Left ventricle myocardium superior (tissue), 1 donor: ENCODE measurements around the gene RPL37A. TPM values are rescaled to one million over a fixed set of nuclear protein-coding genes. Genes with fewer than 3 reads are reported as not detected.
"Not testable (repeated sequence)": the region's sequence is repeated elsewhere in the genome, so short reads cannot be mapped to it uniquely, and the experiment has no call there.

Source experiments
- ATAC-seq: fragments of 200-7000 bp; cut with Tn5 transposase; one replicate; pipeline ENCODE4 v1.9.1; 2020; ENCODE audit warnings: mild to moderate bottlenecking, moderate library complexity
- DNase-seq: peaks from one replicate; pipeline ENCODE4 v3.0.0-alpha.2; 2020
- intact Hi-C: fragments of 100-400 bp; cut with micrococcal nuclease; formaldehyde crosslinking; loops from one replicate; pipeline ENCODE4 v1.11.0; 2022
- total RNA-seq: library from RNA; stranded (reverse); fragmentation: NEBNext Ultra II Directional; extraction: Animal tissue kit (Norgen Biotek cat#: 25700); gene quantifications from one replicate; pipeline ENCODE4 v1.2.1, GENCODE V29; 2021
- donor health status: DM: no; HTN: yes; CAD: no; lungs with severe emphysema.

RPL37A gene
- total RNA-seq, 1 donor from 2014 or later = 1,901 TPM

- DNase-seq (no peak), ATAC-seq (peak; percentile 5)
- intact Hi-C loops = no loop called here
Observed at GRCh38 chr2:216507220-216508160, 8.8 kb downstream of the RPL37A start.

GRCh38 chr2:216508229-216508628 lies 9.6 kb downstream of the RPL37A start:
- peak; percentile 69 for ATAC-seq
- intact Hi-C loops = no loop called here

GRCh38 chr2:216516730-216517350 lies 18.2 kb downstream of the RPL37A start:
- intact Hi-C loops = loop anchor here (2.0 kb wide), 1 partner anchor 150 kb away; no protein-coding TSS in a partner anchor
- ATAC-seq (peak; percentile 32), DNase-seq (no peak)

More at GRCh38 chr2:216508229-216508628, 9.6 kb downstream of the RPL37A start:
- no peak for DNase-seq

- intact Hi-C loops = loop anchor here (2.0 kb wide), 1 partner anchor 149 kb away; no protein-coding TSS in a partner anchor
- no peak for ATAC-seq
- no peak for DNase-seq
Observed at GRCh38 chr2:216517447-216518225, 19.0 kb downstream of the RPL37A start.

DNA sequence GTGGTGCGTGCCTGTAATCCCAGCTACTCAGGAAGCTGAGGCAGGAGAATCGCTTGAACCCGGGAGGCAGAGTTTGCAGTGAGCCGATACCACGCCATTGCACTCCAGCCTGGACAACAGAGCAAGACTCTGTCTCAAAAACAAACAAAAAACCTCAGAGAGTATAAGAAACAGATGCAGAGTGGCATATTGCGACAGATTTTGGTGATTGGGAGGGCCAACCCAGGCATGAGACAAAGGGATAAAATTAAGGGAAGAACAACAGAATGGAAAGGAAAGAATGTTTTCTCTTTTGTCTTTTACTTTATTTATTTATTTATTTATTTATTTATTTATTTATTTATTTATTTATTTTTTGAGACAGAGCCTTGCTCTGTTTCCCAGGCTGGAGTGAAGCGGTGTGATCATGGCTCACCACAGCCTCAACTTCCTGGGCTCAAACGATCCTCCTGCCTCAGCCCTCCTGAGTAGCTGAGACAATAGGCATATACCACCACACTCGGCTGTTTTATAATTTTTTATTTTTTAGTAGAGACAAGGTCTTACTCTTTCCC lies 20.0 kb downstream of the RPL37A start:
- DNase-seq, ATAC-seq, intact Hi-C loops: not testable (repeated sequence)

DNA sequence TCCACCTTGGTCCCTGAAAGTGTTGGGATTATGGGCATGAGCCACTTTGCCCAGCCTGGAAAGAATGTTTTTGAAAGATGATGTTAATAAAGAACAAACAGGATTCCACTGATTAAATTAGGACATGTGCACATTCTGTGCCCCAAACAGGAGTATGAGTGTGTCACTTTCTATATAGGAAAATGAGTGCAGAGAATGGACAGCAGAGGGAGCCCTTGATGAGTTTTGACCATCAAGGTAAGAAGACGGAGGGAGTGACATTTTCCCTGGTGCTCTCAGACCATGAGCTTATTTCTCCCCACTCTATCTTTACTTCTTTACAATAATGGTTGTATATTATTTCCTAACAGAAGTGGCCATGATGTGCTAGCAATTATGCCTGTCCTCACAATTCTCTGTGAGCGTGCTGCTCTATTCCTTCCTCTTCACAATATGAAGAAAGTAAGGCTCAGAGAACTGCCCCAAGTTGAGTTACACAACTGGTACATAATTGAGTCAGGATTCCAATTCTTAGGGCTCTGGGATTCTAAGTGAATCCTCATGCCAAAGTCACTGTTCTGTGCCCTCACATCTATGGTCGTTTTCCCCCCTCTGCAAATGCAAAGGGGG lies 20.6 kb downstream of the RPL37A start:
- peak; percentile 87 for ATAC-seq
- intact Hi-C loops = no loop called here
- DNase-seq = no peak

- ATAC-seq (no peak), DNase-seq (no peak)
- intact Hi-C loops = no loop called here
Observed at GRCh38 chr2:216520112-216520511, 21.5 kb downstream of the RPL37A start.

GRCh38 chr2:216522892-216523502 lies 24.4 kb downstream of the RPL37A start:
- intact Hi-C loops = no loop called here
- no peak for DNase-seq
- no peak for ATAC-seq

DNA sequence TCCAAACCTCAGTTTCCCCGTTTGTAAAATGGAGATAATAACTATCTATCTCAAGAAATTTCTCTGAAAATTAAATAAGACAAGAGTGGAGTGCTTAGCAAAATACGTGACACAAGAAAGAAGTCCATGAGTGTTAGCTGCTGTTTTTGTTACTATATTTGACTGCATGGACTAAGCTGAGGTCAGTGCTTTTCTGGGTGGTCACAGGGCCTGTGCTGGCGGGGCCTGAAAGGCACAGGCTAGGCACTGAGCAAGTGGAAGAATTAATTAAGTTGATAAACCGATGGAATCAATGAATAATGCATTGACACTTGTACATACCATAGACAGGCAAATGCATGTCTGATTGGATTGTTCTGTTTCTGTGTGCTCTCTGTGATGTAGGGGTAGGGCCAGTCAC lies 27.3 kb downstream of the RPL37A start:
- DNase-seq = no peak
- intact Hi-C loops = loop anchor here (5.0 kb wide), 1 partner anchor 136 kb away; no protein-coding TSS in a partner anchor
- ATAC-seq = peak; percentile 76

GRCh38 chr2:216526939-216527338 lies 28.3 kb downstream of the RPL37A start:
- intact Hi-C loops = loop anchor here (5.0 kb wide), 1 partner anchor 135 kb away; no protein-coding TSS in a partner anchor
- DNase-seq (no peak), ATAC-seq (no peak)

- no peak for ATAC-seq
- intact Hi-C loops = loop anchor here (5.0 kb wide), 1 partner anchor 135 kb away; no protein-coding TSS in a partner anchor
- no peak for DNase-seq
Observed at GRCh38 chr2:216527600-216527999, 29.0 kb downstream of the RPL37A start.

- no peak for ATAC-seq
- intact Hi-C loops = no loop called here
- DNase-seq = no peak
Observed at GRCh38 chr2:216532562-216532961, 33.9 kb downstream of the RPL37A start.

DNA sequence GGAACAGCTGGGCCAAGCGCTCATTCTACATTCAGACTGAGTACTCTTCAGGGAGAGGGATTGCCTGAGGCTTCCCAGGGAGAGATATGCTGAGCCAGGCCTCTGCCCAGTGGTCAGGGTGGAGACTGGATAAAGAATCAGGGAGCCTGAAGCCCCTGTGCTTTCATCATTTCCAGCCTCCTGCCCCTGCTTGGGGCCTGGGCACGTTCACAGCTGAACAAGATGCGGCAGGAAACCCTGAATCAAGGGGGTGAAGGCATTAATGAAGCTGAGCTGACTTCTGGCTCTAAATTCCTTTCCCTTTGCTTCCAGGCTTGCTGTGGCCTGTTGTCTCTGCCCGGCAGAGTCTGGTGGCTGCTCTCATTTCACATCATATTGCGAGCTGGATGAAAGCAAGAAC lies 35.0 kb downstream of the RPL37A start:
- no peak for ATAC-seq
- DNase-seq = no peak
- intact Hi-C loops = no loop called here

DNA sequence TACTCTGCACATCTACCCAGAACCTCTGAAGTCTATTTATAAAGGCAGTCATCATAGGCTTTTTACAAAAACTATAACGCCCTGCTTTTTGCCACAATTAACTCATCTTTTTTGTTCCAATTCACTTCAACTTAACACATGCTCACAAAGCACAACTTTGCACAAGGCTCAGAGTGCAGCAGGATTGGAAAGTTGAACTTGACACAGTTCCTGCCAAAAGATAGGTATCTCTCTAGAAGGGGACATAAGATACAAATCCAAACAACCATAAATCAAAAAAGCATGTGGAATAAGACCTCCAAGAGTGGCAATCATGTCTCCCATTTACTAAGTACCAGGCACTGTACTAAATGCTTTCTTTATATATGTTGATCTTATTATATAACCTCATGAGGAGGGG lies 36.2 kb downstream of the RPL37A start:
- intact Hi-C loops = no loop called here
- ATAC-seq = no peak

GRCh38 chr2:216535454-216535995 lies 36.9 kb downstream of the RPL37A start:
- DNase-seq (peak; percentile 78), ATAC-seq (peak; percentile 75)
- intact Hi-C loops = no loop called here

More for the DNA sequence above, 36.2 kb downstream of the RPL37A start:
- no peak for DNase-seq

DNA sequence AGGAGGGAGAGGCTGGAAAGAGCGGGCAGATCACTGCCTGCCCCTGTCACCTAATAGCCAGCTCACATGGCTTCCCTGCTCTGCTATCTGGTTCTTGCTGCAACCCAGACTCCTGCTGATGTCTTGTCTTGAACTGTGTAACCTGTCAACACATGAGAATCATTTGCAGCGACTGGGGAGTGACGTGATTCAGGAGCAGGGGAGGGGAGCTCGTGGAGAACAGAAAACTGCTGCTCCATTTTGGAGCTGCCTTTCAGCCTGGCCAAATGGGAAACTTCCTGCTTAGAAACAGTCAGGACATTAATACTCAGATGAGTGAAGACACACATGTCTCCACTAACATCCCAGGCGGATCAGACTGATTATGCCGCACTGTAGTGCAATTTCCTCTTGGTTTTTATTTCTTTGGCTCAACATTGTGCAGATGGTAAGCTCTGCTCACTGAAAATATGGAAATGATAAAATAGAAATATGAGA lies 38.1 kb downstream of the RPL37A start:
- peak; percentile 53 for DNase-seq
- intact Hi-C loops = no loop called here
- ATAC-seq = peak; percentile 73

- ATAC-seq = no peak
- intact Hi-C loops = no loop called here
Observed at GRCh38 chr2:216537366-216537765, 38.7 kb downstream of the RPL37A start.

DNA sequence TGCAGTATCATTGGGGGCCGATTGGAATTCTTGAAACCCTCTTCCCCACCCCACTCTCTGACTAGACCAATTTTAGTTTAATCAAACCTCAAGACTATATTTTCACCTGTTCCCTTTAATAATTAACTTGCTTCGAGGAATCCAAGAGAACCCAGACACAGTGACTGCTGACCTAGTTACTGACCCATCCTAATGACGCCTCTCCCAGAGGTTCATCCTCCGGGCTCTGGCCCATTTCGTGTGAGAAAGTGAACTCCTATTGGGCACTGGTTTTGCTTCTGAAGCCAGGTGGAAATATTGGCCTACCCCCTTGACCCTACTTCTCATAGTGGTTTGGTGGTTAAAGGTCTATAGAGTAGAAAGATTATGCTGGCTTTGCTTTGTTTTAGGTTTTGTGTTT lies 39.9 kb downstream of the RPL37A start:
- intact Hi-C loops = no loop called here
- ATAC-seq (no peak), DNase-seq (no peak)

More at GRCh38 chr2:216537366-216537765, 38.7 kb downstream of the RPL37A start:
- DNase-seq = no peak
